Adrenal gland (tissue), 5 donors: ENCODE results near the gene SYNE1.

Experiments
- POLR2A ChIP-seq, 2 donors: fragments of 450-650 bp; IDR thresholded peaks; one replicate each; pipeline ENCODE4 v1.6.1; 2017; ENCODE audit warnings: antibody characterized with exemption in 2 of 2, mild to moderate bottlenecking in 2 of 2, moderate library complexity in 1 of 2
- TF ChIP-seq, protein P1 (sequence below), 6 experiments: fragments of 450-650 bp in 4 of 6; fragments of 200-600 bp in 2 of 6; sonication (generic) in 1 of 6; IDR thresholded peaks; 1 replicate in 5 of 6; 2 replicates in 1 of 6; pipeline versions ENCODE4 v1.5.1 to v1.8.0; 2016 to 2021; ENCODE audit warnings: antibody characterized with exemption in 6 of 6, mild to moderate bottlenecking in 2 of 6, moderate library complexity in 1 of 6
- donor health status: DM: no; HTN: no; CAD: no.

DNA sequence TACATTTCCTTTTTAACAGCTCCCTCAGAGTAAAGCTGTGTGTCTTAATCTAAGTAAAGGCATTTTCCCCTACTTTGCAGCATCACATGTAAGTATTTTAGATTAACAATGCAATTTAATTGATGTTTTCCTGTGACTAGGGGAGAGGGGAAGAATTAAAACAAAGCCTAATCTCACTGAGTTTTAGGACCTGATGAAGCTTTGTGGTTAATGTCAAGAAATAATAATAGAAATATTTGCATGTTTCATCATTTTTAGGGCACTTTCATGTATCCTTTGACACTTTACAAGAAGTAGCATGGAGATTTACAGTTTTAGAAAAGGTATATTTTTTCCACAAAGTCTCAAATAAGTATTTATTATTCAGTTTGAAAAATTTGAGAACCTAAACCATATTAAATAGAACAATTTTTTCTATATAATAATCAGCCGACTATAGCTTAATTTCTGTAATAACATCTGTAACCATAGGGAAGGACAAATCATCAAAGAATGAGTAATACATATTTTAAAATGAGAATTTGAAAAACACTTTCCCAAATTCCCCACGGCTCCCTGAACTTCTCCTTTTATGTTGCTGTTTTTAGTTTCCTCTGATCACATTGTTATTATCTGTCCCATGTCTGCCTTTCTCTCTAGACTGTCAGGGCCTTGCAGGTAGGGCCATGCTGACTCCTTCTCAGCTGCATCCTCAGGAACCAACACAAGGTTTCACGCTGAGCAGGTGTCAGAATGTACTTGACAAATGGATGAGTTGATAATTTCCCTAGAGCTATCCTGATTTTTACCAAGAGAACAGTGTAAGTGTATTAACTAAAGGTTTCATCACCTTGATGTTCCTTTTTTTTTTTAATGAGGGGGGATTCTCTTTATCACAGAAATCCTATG, 338.1 kb downstream of the SYNE1 start:
- TF ChIP-seq, protein P1, sequence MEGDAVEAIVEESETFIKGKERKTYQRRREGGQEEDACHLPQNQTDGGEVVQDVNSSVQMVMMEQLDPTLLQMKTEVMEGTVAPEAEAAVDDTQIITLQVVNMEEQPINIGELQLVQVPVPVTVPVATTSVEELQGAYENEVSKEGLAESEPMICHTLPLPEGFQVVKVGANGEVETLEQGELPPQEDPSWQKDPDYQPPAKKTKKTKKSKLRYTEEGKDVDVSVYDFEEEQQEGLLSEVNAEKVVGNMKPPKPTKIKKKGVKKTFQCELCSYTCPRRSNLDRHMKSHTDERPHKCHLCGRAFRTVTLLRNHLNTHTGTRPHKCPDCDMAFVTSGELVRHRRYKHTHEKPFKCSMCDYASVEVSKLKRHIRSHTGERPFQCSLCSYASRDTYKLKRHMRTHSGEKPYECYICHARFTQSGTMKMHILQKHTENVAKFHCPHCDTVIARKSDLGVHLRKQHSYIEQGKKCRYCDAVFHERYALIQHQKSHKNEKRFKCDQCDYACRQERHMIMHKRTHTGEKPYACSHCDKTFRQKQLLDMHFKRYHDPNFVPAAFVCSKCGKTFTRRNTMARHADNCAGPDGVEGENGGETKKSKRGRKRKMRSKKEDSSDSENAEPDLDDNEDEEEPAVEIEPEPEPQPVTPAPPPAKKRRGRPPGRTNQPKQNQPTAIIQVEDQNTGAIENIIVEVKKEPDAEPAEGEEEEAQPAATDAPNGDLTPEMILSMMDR (IDR thresholded peaks at IDR 0.05) = no peak
- TF ChIP-seq POLR2A (IDR thresholded peaks at IDR 0.05) = no peak
